PC-9 (cell line): Measurements from ENCODE around the gene B9D1. TPM values are rescaled to one million over a fixed set of nuclear protein-coding genes. Genes with fewer than 3 reads are reported as not detected.

ENCODE experiments used
- BruUV-seq: library from RNA; stranded (reverse); fragments of 400-500 nt; replicated peaks from 2 replicates; lab custom pipeline; 2021; lab: Mats Ljungman, UMichigan
- CTCF ChIA-PET: fragments of 300-600 bp; sonication (Branson Sonifier 250); formaldehyde crosslinking; loops from one replicate; lab custom pipeline; 2022; ENCODE audit warnings: antibody characterized with exemption; lab: Charles Lee
- POLR2A ChIA-PET: fragments of 300-600 bp; sonication (Branson Sonifier 250); formaldehyde crosslinking; loops from one replicate; lab custom pipeline; 2022; ENCODE audit warnings: antibody characterized with exemption; ENCODE audit not compliant: unreplicated experiment; lab: Charles Lee
- DNase-seq, 2 experiments: peaks; one replicate each; pipeline versions ENCODE4 v3.0.0 to v3.0.0-alpha.2; 2015 to 2022; ENCODE audit warnings: mixed read lengths in 1 of 2
- H2AFZ ChIP-seq: fragments of 200-600 bp; sonication (generic); 2 replicates; pipeline ENCODE4 v1.8.1; 2017; ENCODE audit warnings: antibody characterized with exemption
- H3F3A ChIP-seq: fragments of 200-600 bp; sonication (generic); 2 replicates; pipeline ENCODE4 v1.8.1; 2017; ENCODE audit warnings: antibody characterized with exemption, mild to moderate bottlenecking, low read depth; ENCODE audit not compliant: insufficient read depth
- H3K27ac ChIP-seq: fragments of 200-600 bp; sonication (generic); 2 replicates; pipeline ENCODE4 v1.6.1; 2016; ENCODE audit warnings: mixed run types
- H3K27me3 ChIP-seq: fragments of 200-600 bp; sonication (generic); 2 replicates; pipeline ENCODE4 v1.6.1; 2016; ENCODE audit warnings: low read depth, mixed run types; ENCODE audit not compliant: insufficient read depth
- H3K36me3 ChIP-seq: fragments of 200-600 bp; sonication (generic); 2 replicates; pipeline ENCODE4 v1.6.1; 2016; ENCODE audit warnings: low read depth, mixed run types
- H3K4me1 ChIP-seq: fragments of 200-600 bp; sonication (generic); replicated peaks from 2 replicates; pipeline ENCODE4 v1.6.1; 2016; ENCODE audit warnings: mixed run types; ENCODE audit not compliant: insufficient read depth
- H3K4me2 ChIP-seq: fragments of 200-600 bp; sonication (generic); 2 replicates; pipeline ENCODE4 v1.6.1; 2017; ENCODE audit warnings: mixed run types
- H3K4me3 ChIP-seq: fragments of 200-600 bp; sonication (generic); 2 replicates; pipeline ENCODE4 v1.6.1; 2016; ENCODE audit warnings: mixed run types
- H3K79me2 ChIP-seq: fragments of 200-600 bp; sonication (generic); 2 replicates; pipeline ENCODE4 v1.6.1; 2017; ENCODE audit warnings: low read depth, mixed run types
- H3K9me2 ChIP-seq: fragments of 200-600 bp; sonication (generic); 2 replicates; pipeline ENCODE4 v1.8.1; 2017; ENCODE audit warnings: mild to moderate bottlenecking; ENCODE audit not compliant: insufficient read depth
- H3K9me3 ChIP-seq: fragments of 200-600 bp; sonication (generic); 2 replicates; pipeline ENCODE4 v1.8.1; 2016; ENCODE audit warnings: low read depth; ENCODE audit not compliant: insufficient read depth
- H4K20me1 ChIP-seq: fragments of 200-600 bp; sonication (generic); 2 replicates; pipeline ENCODE4 v1.8.1; 2017; ENCODE audit not compliant: insufficient read depth
- EZH2 ChIP-seq: fragments of 200-600 bp; sonication (generic); IDR thresholded peaks from 2 replicates; pipeline ENCODE4 v1.8.0; 2017; ENCODE audit warnings: antibody characterized with exemption, low read depth
- intact Hi-C: fragments of 100-400 bp; cut with micrococcal nuclease; formaldehyde crosslinking; loops from one replicate; pipeline ENCODE4 v1.10.0; 2022; ENCODE audit not compliant: unreplicated experiment
- total RNA-seq: library from RNA; stranded (reverse); gene quantifications from 2 replicates; pipeline ENCODE4 v1.2.3, GENCODE V29; 2021
- TF ChIP-seq, protein P1 (sequence below): fragments of 200-600 bp; sonication (generic); conservative IDR thresholded peaks from 2 replicates; pipeline ENCODE4 v1.6.1; 2017; ENCODE audit warnings: mixed run types, antibody characterized with exemption, mild to moderate bottlenecking, moderate library complexity

B9D1 gene
- total RNA-seq, 1 experiment from 2014 or later: 40.2 TPM

DNA sequence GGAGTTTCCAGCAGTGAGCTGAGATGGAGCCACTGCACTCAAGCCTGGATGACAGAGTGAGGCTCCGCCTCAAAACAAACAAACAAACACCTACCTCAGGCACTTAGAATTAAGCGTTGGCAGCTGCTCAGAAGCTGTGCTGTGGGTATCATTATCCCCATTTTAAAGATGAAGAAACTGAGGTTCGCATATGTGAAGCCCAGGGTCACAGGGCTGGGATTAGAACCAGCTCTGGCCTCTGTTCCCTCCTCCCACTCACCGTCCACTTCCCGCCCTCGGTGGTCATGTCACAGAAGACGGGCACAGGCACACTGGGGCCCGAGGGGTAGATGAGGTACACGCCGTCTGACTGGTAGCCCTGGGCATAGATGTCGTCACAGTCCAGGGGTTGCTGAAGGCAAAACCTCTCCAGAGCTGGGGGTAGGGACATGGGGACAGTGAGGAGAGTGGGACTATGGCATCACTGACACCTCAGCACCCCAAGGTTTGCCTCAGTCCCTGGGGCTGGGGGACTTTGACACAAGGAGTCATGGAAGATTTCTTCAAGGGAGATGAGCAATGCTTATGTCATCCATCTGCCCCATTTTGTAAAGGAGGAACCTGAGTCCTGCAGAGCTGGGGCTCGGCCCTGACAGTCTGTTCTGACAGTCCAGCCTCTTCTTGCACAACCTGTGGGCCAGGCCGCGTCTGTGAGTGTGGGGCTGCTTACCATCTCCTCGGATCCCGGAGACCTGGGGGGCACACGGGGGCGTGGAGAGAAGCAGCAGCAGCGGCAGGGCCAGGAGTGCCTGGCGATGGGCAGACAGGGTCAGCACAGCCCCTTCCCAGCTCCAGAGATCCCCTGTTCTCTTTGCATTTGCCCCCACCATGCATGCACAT lies 23.8 kb upstream of the B9D1 start:
- peak in 1 of 2 experiments; percentile 56 for DNase-seq
- Histone ChIP-seq H3K9me2 (no peaks in the 10 kb centered on the region), H3K4me3 (no peak overlapping the region), H3K4me1 (peaks cover 15% of the 10 kb centered on the region), H3K9me3 (no peaks in the 10 kb centered on the region), H3F3A (peaks cover 20% of the 10 kb centered on the region; the same call in 1 of the 2 replicates), H3K79me2 (no peaks in the 10 kb centered on the region), H3K27ac (no peak overlapping the region), H3K36me3 (0 out of 2 replicates have a peak, but pooled peaks cover 12% of the 10 kb centered on the region), H3K4me2 (no peak overlapping the region), H4K20me1 (no peaks in the 10 kb centered on the region), H3K27me3 (no peaks in the 10 kb centered on the region), H2AFZ (no peak overlapping the region)
- CTCF ChIA-PET: no interaction called here
- BruUV-seq: no TSS peak
- intact Hi-C loops: no loop called here
- no peak for TF ChIP-seq EZH2
- TF ChIP-seq, protein P1, sequence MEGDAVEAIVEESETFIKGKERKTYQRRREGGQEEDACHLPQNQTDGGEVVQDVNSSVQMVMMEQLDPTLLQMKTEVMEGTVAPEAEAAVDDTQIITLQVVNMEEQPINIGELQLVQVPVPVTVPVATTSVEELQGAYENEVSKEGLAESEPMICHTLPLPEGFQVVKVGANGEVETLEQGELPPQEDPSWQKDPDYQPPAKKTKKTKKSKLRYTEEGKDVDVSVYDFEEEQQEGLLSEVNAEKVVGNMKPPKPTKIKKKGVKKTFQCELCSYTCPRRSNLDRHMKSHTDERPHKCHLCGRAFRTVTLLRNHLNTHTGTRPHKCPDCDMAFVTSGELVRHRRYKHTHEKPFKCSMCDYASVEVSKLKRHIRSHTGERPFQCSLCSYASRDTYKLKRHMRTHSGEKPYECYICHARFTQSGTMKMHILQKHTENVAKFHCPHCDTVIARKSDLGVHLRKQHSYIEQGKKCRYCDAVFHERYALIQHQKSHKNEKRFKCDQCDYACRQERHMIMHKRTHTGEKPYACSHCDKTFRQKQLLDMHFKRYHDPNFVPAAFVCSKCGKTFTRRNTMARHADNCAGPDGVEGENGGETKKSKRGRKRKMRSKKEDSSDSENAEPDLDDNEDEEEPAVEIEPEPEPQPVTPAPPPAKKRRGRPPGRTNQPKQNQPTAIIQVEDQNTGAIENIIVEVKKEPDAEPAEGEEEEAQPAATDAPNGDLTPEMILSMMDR: no peak
- POLR2A ChIA-PET: interaction anchor here (0.6 to 2.1 kb wide), 3 partner anchors 9 to 503 kb away, joined by 8 to 21 read pairs (median 13); partner anchors contain the start of gene MAPK7

DNA sequence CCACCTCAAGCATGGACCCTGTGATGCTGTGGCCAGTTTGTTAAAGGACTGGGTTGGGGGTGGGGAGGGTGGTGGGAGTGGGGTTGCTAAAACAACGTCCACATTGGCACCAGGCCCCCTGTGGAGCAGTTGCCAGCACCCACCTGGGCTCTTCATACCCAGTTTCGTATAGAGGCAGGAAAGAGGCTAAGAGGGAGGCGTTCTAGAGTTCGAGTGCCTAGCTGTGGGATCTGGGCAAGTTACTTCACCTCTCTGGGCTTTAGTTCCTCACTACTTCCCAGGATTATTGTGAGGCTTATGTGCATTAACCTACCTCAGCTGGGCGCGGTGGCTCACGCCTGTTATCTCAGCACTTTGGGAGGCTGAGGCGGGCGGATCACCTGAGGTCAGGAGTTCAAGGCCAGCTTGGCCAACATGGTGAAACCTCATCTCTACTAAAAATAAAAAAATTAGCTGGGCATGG lies 23.0 kb upstream of the B9D1 start:
- Histone ChIP-seq H3K36me3 (0 out of 2 replicates have a peak, but pooled peaks cover 12% of the 10 kb centered on the region), H3K79me2 (no peaks in the 10 kb centered on the region), H3K27ac (no peak overlapping the region), H4K20me1 (no peaks in the 10 kb centered on the region), H3K4me1 (peaks cover 15% of the 10 kb centered on the region), H3K4me3 (no peak overlapping the region), H3K4me2 (no peak overlapping the region), H3K9me2 (no peaks in the 10 kb centered on the region), H2AFZ (no peak overlapping the region), H3K27me3 (no peaks in the 10 kb centered on the region), H3F3A (peaks cover 20% of the 10 kb centered on the region; the same call in 1 of the 2 replicates), H3K9me3 (no peaks in the 10 kb centered on the region)
- TF ChIP-seq, protein P1: no peak
- POLR2A ChIA-PET: interaction anchor here (0.6 to 2.1 kb wide), 3 partner anchors 8 to 504 kb away, joined by 8 to 21 read pairs (median 13); partner anchors contain the start of gene MAPK7
- DNase-seq: no peak
- no TSS peak for BruUV-seq
- CTCF ChIA-PET: no interaction called here
- intact Hi-C loops: no loop called here

DNA sequence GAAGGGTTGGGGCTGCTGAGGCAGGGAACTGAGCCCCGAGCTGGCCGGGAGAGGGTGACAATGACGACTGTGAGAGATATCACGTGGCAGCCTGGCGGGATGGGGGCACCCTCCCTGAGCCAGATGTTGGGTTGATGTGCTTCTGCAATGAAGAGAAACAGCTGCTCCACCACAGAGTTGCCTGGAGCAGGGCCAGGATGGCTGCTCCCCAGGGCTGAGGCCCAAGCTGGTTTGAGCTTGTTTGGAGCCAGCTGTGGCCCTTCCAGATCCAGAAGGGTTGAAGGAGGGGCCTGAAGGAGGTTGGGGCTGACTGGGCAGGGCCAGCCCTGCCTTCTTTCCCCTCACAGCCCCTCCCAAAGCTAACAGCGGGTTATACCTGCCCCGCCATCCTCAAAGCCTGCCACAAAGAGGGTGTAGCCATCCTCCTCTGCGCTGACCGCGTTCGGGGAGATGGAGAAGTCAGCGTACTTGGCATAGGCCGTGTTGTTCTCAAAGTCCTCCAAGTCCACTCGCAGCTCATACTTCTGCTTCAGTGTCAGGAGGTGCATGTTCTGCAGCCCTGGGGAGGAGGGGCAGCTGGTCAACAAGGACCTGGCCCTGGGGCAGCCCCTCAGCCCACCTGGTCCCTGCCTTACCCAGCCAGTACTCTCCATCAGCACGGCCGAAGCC lies 22.3 kb upstream of the B9D1 start:
- POLR2A ChIA-PET: interaction anchor here (0.7 kb wide), 1 partner anchor 287 kb away, joined by 4 read pairs; no protein-coding TSS in a partner anchor
- Histone ChIP-seq H3K79me2 (peaks cover 2% of the 10 kb centered on the region; the same call in 1 of the 2 replicates), H3K9me2 (no peaks in the 10 kb centered on the region), H3K36me3 (0 out of 2 replicates have a peak, but pooled peaks cover 12% of the 10 kb centered on the region), H3K4me2 (no peak overlapping the region), H3F3A (peaks cover 20% of the 10 kb centered on the region; the same call in 1 of the 2 replicates), H3K27me3 (no peaks in the 10 kb centered on the region), H2AFZ (no peak overlapping the region), H3K9me3 (no peaks in the 10 kb centered on the region), H3K4me3 (no peak overlapping the region), H4K20me1 (no peaks in the 10 kb centered on the region), H3K4me1 (peaks cover 15% of the 10 kb centered on the region), H3K27ac (no peak overlapping the region)
- no peak for DNase-seq
- no TSS peak for BruUV-seq
- no peak for TF ChIP-seq EZH2
- TF ChIP-seq, protein P1: no peak
- intact Hi-C loops: no loop called here
- CTCF ChIA-PET: interaction anchor here (0.6 kb wide), 1 partner anchor 12 kb away, joined by 3 read pairs; no protein-coding TSS in a partner anchor
